ENCODE measurements around the gene FAHD2B. TPM values are rescaled to one million over a fixed set of nuclear protein-coding genes. Genes with fewer than 3 reads are reported as not detected.

FAHD2B gene
- total RNA-seq (2022; extraction: Qiagen RNA extraction; ENCODE audit: low read depth), result 9.1 to 11.8 TPM (median 11.1 TPM) in 5 replicates

GRCh38 chr2:97094772-97095611 is at the start of gene FAHD2B:
TSS of gene FAHD2B (minus strand) at chr2:97094882. CDS start at chr2:97091706, 3,176 bp downstream.

DNA sequence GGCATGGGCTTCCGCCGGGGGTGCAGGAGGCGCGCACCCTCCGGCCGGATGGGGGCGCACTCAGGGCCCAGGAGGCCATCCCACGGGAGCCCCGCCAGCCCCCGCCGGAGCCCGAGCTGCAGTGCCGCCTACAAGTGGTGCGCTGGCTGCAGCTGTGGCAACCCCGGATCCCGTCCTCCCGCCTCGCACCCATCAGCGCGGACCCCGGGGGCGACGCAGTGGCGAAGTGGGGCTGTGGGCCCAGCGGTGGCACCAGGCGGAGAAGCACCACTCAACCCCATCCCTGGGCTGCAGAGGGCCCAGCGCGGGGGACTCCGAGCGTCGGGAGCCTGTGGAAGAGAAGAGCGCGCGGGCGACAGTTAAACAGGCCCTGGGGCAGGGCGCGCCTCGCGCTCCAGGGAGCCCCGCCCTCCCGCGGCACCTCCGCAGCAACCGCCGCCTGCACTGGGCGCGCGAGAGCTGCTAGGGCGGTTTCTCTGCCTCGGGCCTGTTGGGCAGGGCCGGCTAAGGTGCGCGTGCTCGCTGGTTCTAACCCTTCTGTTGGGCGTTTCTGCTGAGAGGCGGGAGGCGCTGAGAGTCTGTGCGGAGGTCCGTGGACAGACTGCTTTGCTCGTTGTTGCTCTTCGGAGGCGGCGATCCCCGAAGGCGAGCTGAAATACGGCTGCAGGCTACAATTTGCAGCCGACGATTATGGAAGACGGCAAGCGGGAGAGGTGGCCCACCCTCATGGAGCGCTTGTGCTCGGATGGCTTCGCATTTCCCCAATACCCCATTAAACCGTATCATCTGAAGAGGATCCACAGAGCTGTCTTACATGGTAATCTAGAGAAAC is 18.6 kb upstream of the FAHD2B start, which contains the start of gene ANKRD36:
Gene ANKRD36 (plus strand): TSS at position 104 of the 832 bp plus-strand sequence. CDS start 587 bp downstream, at position 691.

Other genes starting within 250 kb of the FAHD2B start
- 19.0 to 22.0 TPM (median 20.6 TPM) in 5 replicates for gene ANKRD39, start 236.9 kb downstream of the FAHD2B start, total RNA-seq (2022; extraction: Qiagen RNA extraction; ENCODE audit: low read depth)
- gene SEMA4C, start 224.8 kb downstream of the FAHD2B start, total RNA-seq (2022; extraction: Qiagen RNA extraction; ENCODE audit: low read depth), result 12.2 to 25.7 TPM (median 20.2 TPM) in 5 replicates
- gene FAM178B, start 108.3 kb downstream of the FAHD2B start, total RNA-seq (2022; extraction: Qiagen RNA extraction; ENCODE audit: low read depth), result not detected in 5 replicates
- 3.7 to 7.2 TPM (median 6.2 TPM) in 5 replicates for gene ANKRD36, start 18.3 kb upstream of the FAHD2B start, total RNA-seq (2022; extraction: Qiagen RNA extraction; ENCODE audit: low read depth)

All from A549 treated with ZK216348 at 1 μM for 4 hours (cell line).